A549 (cell line): ENCODE measurements around the gene PLSCR3.

Experiments
- CEBPB ChIP-seq, 2 experiments: fragments of >200 bp in 1 of 2; sonication (Bioruptor Twin) in 1 of 2; formaldehyde crosslinking in 1 of 2; IDR thresholded peaks; 2 replicates each; pipeline ENCODE4 v1.6.1; 2012 to 2016
- JUN ChIP-seq, 2 experiments: fragments of >200 bp; sonication (Bioruptor Twin); formaldehyde crosslinking; IDR thresholded peaks; 2 replicates in 1 of 2; 3 replicates in 1 of 2; pipeline ENCODE4 v1.6.1; 2016 to 2017
- MAFK ChIP-seq: fragments of 450-650 bp; IDR thresholded peaks from 2 replicates; pipeline ENCODE4 v1.6.1; 2014; ENCODE audit not compliant: partially characterized antibody
- POLR2A ChIP-seq: IDR thresholded peaks from 2 replicates; pipeline ENCODE4 v1.6.1; 2012; ENCODE audit warnings: mild to moderate bottlenecking, low read length
- RCOR1 ChIP-seq: fragments of 150-350 bp; IDR thresholded peaks from 2 replicates; pipeline ENCODE4 v1.6.1; 2014; ENCODE audit warnings: antibody characterized with exemption, low read length, low read depth
- REST ChIP-seq: fragments of 200-600 bp; sonication (generic); IDR thresholded peaks from 2 replicates; pipeline ENCODE4 v1.6.1; 2016; ENCODE audit warnings: antibody characterized with exemption, mild to moderate bottlenecking, moderate library complexity
- RNF2 ChIP-seq: fragments of 200-600 bp; sonication (generic); IDR thresholded peaks from 2 replicates; pipeline ENCODE4 v1.6.1; 2016; ENCODE audit warnings: low read depth, mild to moderate bottlenecking, antibody characterized with exemption, moderate library complexity, borderline replicate concordance
- TF ChIP-seq, protein P1 (sequence below): fragments of >200 bp; sonication (Bioruptor Twin); formaldehyde crosslinking; IDR thresholded peaks from 3 replicates; pipeline ENCODE4 v1.5.1; 2016
- TF ChIP-seq, protein P2 (sequence below): fragments of 150-350 bp; IDR thresholded peaks from 2 replicates; pipeline ENCODE4 v1.6.1; 2014; ENCODE audit warnings: low read depth, mild to moderate bottlenecking, low read length

DNA sequence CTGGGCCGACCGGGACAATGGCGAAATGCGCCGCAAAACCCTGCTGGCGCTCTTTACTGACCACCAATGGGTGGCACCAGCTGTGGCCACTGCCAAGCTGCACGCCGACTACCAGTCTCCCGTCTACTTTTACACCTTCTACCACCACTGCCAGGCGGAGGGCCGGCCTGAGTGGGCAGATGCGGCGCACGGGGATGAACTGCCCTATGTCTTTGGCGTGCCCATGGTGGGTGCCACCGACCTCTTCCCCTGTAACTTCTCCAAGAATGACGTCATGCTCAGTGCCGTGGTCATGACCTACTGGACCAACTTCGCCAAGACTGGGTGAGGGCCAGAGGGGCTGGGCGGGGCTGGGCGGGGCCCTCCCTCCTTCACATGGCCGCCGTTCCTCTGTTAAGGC is 21.5 kb upstream of the PLSCR3 start:
- no peak for TF ChIP-seq POLR2A
- TF ChIP-seq, protein P1, sequence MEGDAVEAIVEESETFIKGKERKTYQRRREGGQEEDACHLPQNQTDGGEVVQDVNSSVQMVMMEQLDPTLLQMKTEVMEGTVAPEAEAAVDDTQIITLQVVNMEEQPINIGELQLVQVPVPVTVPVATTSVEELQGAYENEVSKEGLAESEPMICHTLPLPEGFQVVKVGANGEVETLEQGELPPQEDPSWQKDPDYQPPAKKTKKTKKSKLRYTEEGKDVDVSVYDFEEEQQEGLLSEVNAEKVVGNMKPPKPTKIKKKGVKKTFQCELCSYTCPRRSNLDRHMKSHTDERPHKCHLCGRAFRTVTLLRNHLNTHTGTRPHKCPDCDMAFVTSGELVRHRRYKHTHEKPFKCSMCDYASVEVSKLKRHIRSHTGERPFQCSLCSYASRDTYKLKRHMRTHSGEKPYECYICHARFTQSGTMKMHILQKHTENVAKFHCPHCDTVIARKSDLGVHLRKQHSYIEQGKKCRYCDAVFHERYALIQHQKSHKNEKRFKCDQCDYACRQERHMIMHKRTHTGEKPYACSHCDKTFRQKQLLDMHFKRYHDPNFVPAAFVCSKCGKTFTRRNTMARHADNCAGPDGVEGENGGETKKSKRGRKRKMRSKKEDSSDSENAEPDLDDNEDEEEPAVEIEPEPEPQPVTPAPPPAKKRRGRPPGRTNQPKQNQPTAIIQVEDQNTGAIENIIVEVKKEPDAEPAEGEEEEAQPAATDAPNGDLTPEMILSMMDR = no peak
- TF ChIP-seq MAFK = no peak
- TF ChIP-seq CEBPB (IDR thresholded peaks at IDR 0.05) = no peak
- TF ChIP-seq, protein P2, sequence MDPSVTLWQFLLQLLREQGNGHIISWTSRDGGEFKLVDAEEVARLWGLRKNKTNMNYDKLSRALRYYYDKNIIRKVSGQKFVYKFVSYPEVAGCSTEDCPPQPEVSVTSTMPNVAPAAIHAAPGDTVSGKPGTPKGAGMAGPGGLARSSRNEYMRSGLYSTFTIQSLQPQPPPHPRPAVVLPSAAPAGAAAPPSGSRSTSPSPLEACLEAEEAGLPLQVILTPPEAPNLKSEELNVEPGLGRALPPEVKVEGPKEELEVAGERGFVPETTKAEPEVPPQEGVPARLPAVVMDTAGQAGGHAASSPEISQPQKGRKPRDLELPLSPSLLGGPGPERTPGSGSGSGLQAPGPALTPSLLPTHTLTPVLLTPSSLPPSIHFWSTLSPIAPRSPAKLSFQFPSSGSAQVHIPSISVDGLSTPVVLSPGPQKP = no peak
- no peak for TF ChIP-seq RCOR1
- no peak for TF ChIP-seq JUN (IDR thresholded peaks at IDR 0.05)
- no peak for TF ChIP-seq RNF2
- TF ChIP-seq REST = no peak
